ENCODE data around the gene GRIK4.

Gene GRIK4

DNA sequence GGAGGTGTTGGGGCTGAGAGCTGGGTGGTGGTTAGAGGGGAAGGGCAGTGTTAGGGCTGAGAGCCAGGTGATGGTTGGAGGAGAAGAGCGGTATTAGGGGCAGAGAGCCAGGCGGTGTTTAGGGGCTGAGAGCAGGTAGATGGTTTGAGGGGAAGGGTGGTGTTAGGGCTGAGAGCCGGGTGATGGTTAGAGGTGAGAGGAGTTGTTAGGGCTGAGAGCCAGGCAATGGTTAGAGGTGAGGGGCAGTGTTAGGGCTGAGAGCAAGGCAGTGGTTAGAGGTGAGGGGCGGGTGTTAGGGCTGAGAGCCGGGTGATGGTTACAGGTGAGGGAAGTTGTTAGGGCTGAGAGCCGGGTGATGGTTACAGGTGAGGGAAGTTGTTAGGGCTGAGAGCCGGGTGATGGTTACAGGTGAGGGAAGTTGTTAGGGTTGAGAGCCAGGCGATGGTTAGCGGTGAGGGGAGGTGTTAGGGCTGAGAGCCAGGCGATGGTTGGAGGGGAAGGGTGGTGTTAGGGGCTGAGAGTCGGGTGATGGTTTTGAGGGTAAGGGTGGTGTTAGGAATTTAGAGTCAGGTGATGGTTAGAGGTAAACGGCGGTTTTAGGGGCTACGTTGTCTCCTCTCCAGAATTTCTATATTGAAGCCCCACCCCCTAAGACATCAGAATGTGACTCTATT is 282.4 kb downstream of the GRIK4 start:
- no peak for DNase-seq

GRCh38 chr11:120794748-120795147 is 283.2 kb downstream of the GRIK4 start:
- no peak for DNase-seq

DNA sequence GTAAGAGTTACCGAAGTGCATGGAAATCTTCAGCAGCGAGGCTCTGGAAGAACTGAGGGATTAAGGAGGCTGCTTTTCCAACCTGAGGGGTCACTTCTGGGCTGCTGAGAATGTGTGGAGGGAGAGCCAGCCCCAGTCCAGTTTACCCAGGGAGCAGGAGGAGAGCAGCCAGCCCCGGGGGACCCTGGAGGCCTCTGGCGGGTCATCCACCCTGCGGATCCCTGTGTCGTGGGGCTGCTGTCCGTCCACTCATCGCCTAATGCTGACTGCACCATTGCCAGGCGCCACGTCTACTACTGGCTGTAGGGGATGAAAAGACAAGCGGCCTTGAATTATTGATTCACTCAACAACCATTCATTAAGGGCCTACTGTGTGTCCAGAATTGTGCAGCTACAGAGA is 283.6 kb downstream of the GRIK4 start:
- DNase-seq, result no peak

GRCh38 chr11:120797143-120797542 is 285.6 kb downstream of the GRIK4 start:
- no peak for DNase-seq

DNA sequence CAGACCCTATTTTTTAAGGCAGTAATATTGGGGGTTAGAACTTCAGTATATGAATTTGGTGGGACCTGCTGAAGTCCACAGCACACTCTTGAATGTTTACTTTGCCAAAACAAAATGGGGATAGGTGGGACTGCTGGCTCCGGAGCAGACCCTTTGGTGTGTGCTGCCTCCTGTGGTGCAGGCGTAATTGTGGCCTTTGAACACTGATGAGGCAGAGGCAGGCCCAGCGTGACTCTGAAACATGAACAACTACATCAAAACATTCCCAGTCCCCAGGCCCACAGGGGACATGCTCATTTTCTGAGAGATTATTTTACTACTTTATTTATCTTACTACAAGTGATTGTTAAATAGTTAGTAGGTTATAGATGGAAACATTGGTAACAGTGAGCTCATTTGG is 287.3 kb downstream of the GRIK4 start:
- no peak for DNase-seq

GRCh38 chr11:120800206-120800605 is 288.7 kb downstream of the GRIK4 start:
- DNase-seq, result no peak

DNA sequence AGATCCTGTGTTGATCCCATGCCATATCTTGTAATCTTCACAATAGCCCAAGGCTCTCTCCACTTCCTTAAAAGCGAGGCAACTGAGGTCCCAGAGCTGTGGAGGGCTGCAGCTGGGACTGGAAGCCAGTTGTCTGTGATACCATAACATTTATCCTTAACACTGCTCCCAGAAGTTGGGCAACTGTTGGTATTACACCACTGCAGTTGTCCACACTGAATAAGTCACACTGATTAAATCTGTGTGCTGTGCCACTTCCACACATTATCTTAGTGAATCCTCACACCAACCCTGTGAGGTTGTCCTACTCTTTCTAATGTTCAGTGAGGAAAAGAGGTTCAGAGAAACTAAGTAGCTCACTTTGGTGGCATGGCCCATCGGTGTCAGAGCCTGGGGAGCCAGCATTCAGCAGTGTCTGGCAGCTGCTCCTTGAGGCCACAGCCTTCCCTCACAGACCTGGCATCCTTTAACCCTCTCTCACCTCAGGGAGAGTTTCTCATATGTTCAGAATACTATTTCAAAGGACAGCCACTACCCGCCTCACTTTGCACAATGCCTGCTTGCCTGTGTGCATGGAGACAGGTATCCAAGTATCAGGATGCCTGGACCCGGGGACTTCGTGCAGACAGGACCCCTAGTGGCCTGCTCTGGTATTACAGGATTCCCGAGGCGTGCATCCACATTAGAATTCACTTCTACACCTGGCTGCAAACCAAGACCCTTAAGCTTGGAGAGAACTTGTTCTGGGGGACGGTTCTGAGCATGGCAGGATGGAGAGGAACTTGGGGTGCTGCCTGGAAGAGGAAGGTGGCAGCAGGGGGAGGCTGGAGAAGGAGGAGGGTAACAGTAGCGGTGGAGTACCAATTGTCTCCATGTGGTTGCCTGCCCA is 290.5 kb downstream of the GRIK4 start:
- no peak for DNase-seq

- DNase-seq, result no peak
These were observed 294.5 kb downstream of the GRIK4 start for GRCh38 chr11:120805960-120806555.

DNA sequence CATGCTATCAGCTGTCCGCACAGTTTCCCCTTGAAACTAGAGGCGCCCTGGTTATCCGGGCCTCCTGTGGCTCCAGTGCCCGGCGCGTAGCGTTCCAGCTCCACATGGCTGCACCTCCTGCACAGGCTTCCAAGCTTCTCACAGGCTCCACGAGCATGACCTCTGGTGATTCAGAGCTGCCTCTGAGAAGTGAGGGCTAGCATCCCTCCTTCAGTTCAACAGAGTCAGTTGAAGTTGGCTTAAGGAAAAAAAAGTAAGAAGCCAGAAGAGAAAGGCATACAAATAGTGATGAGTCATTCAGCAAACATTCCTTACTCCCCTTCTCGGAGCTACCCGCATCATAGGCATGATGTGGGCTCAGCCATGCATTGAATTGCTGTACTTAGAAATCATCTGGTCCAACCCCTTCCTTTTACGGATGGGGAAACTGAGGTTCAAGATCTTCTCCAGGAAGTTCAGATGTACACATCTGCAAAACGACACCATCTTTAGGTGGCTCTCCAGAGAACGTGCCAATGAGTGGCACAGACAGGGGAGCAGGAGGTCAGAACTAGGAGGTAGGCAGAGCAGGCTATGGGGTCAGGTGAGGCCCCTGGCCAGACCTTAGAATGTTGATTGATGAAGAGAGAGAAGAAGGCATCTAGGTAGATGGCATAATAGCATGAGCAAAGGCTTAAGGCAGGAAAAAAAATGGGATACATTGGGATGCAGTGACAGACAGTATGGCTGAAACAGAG is 296.0 kb downstream of the GRIK4 start:
- DNase-seq, result no peak

DNA sequence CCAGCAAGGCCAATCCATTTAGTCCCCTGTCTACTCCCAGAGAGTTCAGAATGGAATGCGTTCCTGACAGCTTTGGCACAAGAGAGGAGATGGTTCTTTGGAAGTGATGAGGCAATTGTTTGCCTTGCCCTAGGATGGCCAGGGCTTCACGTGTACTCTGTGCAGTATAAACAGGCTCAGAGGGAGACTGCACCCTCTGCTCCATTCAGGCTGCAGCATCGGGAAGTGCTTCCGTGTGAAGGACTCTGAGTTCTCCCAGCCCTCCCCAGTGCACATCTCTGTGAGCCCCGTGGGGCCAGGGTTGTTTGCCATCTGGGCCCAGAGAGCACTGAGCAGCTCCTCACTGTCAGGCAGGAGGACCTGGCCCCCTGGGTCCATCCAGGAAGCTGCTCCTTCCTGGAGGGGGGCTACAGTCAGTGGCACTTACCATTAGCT is 297.1 kb downstream of the GRIK4 start:
- no peak for DNase-seq

GRCh38 chr11:120810251-120810650 is 298.7 kb downstream of the GRIK4 start:
- no peak for DNase-seq

DNA sequence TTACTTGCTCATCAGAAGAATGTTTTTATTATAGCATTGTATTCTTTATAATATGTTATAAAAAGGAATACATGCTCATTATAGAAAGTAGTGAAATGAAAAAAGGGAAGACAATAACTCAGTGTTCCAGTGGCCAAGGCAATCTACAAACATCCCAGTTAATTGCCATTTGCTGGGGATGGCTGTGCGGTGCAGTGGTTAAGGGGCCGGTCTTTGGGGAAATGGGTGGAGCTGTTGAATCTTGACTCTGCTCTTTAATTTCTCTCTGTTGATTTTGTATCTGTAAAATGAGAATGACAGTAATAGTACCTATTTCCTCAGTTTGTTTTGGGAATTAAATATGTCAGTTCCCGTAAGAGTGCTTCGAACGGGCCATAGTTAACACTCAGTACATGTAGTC is 299.7 kb downstream of the GRIK4 start:
- DNase-seq, result no peak

- DNase-seq, result no peak
These were observed 300.2 kb downstream of the GRIK4 start for GRCh38 chr11:120811731-120812130.

DNA sequence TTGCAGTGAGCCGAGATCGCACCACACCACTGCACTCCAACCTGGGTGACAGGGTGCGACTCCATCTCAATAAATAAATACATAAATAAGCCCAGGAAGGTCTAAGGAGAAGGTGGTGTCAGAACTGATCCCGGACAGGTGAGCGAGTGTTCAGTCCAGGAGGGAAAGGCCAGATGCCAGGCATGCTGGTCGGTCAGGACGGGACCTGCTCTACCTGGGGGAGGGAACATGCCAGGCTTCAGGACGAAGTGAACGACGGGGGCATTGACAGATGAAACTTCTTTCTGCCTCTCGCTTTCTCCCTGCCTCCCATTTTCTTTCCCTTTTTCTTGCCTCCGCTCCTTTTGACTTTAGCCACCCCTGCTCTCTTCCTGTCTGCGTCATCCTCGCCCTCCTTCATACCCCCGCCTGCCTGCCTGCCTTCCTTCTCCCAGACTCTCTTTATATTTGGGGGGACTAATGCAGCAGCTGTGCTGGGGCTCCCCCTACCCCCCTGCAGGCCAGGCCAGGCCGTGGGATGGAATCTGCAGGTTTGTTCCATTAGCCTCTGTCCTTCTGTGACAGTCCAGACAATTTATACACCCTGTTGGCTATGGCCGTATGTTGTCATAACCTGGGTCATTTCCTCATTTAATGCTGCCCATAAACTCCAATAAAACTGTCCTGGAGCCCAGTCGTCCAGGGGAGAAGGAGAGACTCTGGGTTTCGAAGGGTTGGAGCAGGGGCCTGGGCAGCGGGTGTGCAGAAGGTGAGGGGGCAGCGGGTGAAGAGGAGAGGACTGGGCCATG is 303.2 kb downstream of the GRIK4 start:
- no peak for DNase-seq

DNA sequence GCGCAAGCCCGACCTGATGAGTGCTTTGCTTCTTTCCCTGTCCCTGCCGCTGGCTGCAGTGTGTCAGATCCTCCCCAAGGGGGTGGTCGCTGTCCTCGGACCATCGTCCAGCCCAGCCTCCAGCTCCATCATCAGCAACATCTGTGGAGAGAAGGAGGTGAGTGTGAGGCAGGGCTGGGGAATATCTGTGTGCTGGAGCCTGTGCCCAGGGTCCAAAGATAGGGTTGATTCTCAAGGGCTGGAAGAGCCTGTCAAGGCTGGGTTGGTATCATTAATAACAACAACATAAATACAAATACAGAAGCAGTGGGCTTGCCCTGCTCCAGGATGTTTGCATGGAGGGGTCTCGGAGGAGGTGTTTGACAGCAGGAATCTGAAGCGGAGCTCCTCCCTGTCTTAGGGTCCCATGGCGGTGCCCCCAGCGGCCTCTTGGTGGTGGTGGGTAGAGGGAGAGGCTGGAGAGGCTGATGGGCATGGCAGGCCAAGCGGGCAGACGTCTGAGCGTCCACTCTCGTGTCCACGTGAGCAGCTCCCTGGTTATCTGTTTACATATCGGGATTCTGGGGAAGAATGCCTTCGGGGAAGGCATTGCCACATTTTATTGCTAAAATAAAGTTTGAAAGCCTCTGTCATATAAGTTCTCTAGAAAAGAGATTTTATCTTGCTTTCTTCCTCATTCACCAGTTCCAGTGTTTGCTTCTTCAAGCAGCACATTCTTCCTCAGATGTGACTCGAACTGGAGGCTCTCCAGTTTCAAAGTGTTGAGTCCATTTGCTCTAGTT is 304.0 kb downstream of the GRIK4 start:
- DNase-seq, result no peak

GRCh38 chr11:120816176-120816575 is 304.6 kb downstream of the GRIK4 start:
- no peak for DNase-seq

DNA sequence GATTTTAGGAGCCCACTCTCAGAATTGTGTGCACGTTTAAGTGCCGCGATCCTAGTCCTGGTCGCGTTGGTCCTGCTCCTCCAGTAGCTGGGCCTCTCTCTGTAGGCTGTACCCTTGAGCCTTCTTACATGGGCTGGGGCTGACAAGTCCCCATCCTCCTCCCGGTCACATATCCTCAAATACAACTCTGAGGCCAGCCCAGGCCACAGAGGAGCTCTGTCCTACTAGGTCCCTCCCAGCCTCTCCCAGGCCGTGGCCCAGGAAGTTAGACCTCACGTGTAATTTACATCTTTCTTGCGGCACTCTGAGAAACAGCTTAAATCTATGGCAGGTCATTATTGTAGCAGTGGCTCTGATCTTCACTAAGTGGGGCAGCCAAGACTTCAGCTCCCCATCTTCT is 305.2 kb downstream of the GRIK4 start:
- no peak for DNase-seq

DNA sequence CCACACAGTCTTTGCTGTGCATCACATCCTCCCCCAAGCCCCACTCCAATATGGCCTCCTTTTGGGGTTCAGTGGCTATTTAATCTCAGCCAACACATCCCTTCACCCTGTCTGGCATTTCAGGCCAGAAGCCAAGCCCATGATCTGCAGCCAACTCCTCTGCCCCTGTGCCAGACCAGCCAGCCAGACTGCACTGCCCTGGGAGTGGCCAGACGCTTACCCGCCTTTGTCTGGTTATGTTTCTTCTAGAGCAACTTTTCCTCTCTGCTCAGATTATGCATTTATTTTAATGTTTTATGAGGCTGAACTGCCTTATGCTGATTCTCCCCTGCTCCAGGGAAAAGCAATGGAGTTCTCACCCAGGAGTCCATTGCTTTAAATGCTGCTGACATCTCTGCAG is 305.6 kb downstream of the GRIK4 start:
- no peak for DNase-seq

- no peak for DNase-seq
These were observed 306.5 kb downstream of the GRIK4 start for GRCh38 chr11:120818097-120818496.

- DNase-seq, result no peak
These were observed 307.5 kb downstream of the GRIK4 start for GRCh38 chr11:120819003-120819402.

Measured in bone marrow (tissue), 2 donors.